Measurements from ENCODE around the gene AXIN2.

AXIN2 gene

DNA sequence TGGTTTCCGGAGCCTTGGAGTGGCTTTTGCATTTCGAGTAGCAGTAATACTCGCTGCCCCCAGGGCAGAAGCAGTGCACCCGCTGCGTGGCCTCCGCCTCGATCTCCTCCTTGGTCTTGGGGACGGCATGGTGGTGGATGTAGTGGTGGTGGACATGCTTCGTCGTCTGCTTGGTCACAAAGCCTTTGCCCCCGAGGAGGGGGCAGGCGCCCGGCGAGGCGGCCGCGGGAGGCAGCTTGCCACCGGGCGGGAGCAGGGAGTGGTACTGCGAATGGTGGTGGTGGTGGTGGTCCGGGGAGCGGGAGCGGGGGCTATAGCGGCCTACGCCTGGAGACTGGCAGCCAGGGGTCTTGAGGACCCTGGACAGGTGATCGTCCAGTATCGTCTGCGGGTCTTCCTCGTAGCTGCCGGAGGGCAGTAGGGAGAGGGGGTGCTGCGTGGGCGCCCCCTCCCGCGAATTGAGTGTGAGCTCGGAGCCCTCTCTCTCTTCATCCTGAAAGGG, 24.1 kb downstream of the AXIN2 start:
- Histone ChIP-seq H3K27ac (ENCODE audit: insufficient read depth, low read depth, low read length, poor library complexity, severe bottlenecking) (no peak overlapping the region), H3K36me3 (ENCODE audit: control insufficient read depth, insufficient read depth, low read length) (peaks cover 78% of the 10 kb centered on the region), H3K27me3 (ENCODE audit: control insufficient read depth, insufficient read depth, low read length, poor library complexity, severe bottlenecking) (no peaks in the 10 kb centered on the region), H3K9me3 (ENCODE audit: control insufficient read depth, low read length) (no peaks in the 10 kb centered on the region), H3K4me3 (ENCODE audit: insufficient read depth, low read depth, low read length) (no peak overlapping the region), H3K4me1 (ENCODE audit: control insufficient read depth, insufficient read depth, low read length) (peaks cover 66% of the 10 kb centered on the region)
- 96 to 98% methylated on average over 35 of the region's 35 CpGs for WGBS, 2 experiments

GRCh38 chr17:65536573-65537342, 24.7 kb downstream of the AXIN2 start:
- H3K9me3 ChIP-seq (ENCODE audit: control insufficient read depth, low read length) = no peaks in the 10 kb centered on the region
- no peak overlapping the region for H3K27ac ChIP-seq (ENCODE audit: insufficient read depth, low read depth, low read length, poor library complexity, severe bottlenecking)
- H3K4me1 ChIP-seq (ENCODE audit: control insufficient read depth, insufficient read depth, low read length) = peaks cover 66% of the 10 kb centered on the region
- 95 to 96% methylated on average over 35 of the region's 35 CpGs for WGBS, 2 experiments
- H3K4me3 ChIP-seq (ENCODE audit: insufficient read depth, low read depth, low read length) = no peak overlapping the region
- H3K36me3 ChIP-seq (ENCODE audit: control insufficient read depth, insufficient read depth, low read length) = peaks cover 76% of the 10 kb centered on the region
- no peaks in the 10 kb centered on the region for H3K27me3 ChIP-seq (ENCODE audit: control insufficient read depth, insufficient read depth, low read length, poor library complexity, severe bottlenecking)

DNA sequence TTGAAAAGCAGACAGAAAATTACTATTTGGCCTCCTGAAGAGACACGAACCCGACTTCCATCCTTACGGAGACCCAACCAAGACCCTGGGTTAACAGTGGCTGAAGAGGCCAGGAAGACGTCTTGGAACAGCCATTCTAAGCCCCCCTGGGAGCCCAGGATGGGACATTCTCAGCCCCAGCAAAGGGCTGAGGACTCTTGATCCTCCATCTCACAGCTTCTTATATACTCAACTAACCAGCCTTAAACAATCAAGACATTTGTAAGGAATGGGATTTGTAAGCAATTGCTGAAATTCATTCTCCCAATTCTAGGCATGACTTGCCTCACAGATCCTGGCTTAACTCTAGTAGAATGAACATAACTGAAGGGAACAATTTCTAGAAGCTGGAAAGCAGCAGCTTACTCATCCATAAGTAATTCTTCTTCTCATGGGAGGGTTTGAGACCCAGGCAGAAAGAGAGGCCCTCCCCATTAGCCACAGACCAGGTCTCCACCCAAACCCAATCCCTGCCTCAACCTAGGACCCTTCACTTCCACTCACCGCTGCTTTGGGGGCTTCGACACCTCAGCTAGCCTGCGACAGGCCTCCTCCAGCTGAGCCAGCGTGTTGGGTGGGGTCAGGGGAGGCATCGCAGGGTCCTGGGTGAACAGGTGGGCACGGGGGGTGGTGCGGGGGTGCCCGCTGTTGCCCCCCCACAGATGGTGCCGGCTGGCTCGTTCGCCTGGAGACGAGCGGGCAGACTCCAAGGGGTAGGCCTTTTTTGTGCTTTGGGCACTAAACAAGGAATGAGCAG, 25.5 kb downstream of the AXIN2 start:
- H3K4me3 ChIP-seq (ENCODE audit: insufficient read depth, low read depth, low read length) = no peak overlapping the region
- H3K36me3 ChIP-seq (ENCODE audit: control insufficient read depth, insufficient read depth, low read length) = peaks cover 68% of the 10 kb centered on the region
- H3K27me3 ChIP-seq (ENCODE audit: control insufficient read depth, insufficient read depth, low read length, poor library complexity, severe bottlenecking) = no peaks in the 10 kb centered on the region
- 96 to 97% methylated on average over 17 of the region's 17 CpGs for WGBS, 2 experiments
- no peaks in the 10 kb centered on the region for H3K9me3 ChIP-seq (ENCODE audit: control insufficient read depth, low read length)
- H3K27ac ChIP-seq (ENCODE audit: insufficient read depth, low read depth, low read length, poor library complexity, severe bottlenecking) = no peak overlapping the region
- peaks cover 67% of the 10 kb centered on the region for H3K4me1 ChIP-seq (ENCODE audit: control insufficient read depth, insufficient read depth, low read length)

DNA sequence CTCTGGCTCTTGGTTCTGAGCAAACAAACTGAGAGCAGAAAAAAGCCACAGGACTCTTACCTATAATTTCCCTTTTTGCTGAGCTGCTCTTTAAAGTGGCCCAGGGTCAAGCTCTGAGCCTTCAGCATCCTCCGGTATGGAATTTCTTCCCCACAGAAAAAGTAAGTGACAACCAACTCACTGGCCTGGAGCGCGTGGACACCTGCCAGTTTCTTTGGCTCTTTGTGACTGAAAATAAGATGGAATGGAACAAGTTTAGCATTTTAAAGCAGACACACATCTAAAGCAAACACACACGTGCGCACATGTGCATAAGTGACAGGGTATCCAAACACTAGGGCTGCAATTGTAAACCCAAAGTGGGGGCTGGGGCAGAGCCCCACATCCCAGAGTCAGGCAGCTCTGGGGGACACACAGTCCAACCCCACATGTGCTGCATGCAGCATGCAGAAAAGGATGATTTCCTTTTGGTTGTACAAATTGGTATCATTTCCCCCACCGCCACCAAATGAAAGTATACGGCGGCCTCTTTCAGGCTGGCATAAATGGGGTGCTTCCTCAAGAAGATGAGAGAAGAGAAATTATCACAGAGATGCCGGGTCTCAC, 27.5 kb downstream of the AXIN2 start:
- WGBS, 2 experiments = 95 to 96% methylated on average over 9 of the region's 9 CpGs
- Histone ChIP-seq H3K4me1 (ENCODE audit: control insufficient read depth, insufficient read depth, low read length) (peaks cover 58% of the 10 kb centered on the region), H3K4me3 (ENCODE audit: insufficient read depth, low read depth, low read length) (no peak overlapping the region), H3K27me3 (ENCODE audit: control insufficient read depth, insufficient read depth, low read length, poor library complexity, severe bottlenecking) (no peaks in the 10 kb centered on the region), H3K27ac (ENCODE audit: insufficient read depth, low read depth, low read length, poor library complexity, severe bottlenecking) (no peak overlapping the region), H3K9me3 (ENCODE audit: control insufficient read depth, low read length) (no peaks in the 10 kb centered on the region), H3K36me3 (ENCODE audit: control insufficient read depth, insufficient read depth, low read length) (peaks cover 76% of the 10 kb centered on the region)

DNA sequence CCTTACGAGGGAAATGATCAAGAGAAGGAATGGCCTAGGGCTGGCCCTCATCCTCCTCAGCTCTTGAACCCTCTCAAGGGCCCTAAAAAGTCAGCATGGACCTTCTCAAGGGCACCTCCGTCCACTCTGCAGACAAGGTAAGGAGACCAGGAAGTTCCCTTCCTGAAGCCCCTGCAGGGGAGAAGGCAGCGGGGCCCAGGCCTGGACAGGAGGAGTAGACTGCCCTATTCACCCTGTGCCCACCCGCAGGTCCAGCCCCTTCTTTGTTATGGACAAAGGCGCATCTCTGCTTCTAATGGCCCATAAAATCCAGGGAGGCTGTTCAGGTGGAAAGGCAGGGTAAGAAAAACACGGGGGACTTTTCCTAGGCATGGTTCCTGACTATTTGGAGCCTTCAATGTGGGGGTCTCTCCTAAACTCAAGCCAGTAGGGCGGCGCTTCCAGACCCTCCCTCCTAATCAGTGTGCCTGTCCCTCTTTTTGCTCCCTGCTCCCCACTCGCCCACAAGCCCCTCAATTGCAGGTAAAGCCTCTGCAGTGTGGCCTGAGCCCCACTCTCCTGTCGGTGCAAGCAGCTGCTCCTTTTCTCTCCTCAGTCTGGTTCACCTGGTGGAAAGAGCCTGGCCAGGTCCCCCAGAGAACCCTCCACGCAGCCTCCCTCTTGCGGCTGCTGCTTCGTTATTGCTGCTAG, 28.2 kb downstream of the AXIN2 start:
- no peaks in the 10 kb centered on the region for H3K27me3 ChIP-seq (ENCODE audit: control insufficient read depth, insufficient read depth, low read length, poor library complexity, severe bottlenecking)
- H3K9me3 ChIP-seq (ENCODE audit: control insufficient read depth, low read length) = no peaks in the 10 kb centered on the region
- no peak overlapping the region for H3K27ac ChIP-seq (ENCODE audit: insufficient read depth, low read depth, low read length, poor library complexity, severe bottlenecking)
- WGBS, 2 experiments = 82 to 84% methylated on average over 13 of the region's 13 CpGs
- peaks cover 74% of the 10 kb centered on the region for H3K36me3 ChIP-seq (ENCODE audit: control insufficient read depth, insufficient read depth, low read length)
- H3K4me3 ChIP-seq (ENCODE audit: insufficient read depth, low read depth, low read length) = no peak overlapping the region
- peaks cover 56% of the 10 kb centered on the region for H3K4me1 ChIP-seq (ENCODE audit: control insufficient read depth, insufficient read depth, low read length)

GRCh38 chr17:65532101-65532890, 29.2 kb downstream of the AXIN2 start:
- Histone ChIP-seq H3K36me3 (ENCODE audit: control insufficient read depth, insufficient read depth, low read length) (peaks cover 65% of the 10 kb centered on the region), H3K4me3 (ENCODE audit: insufficient read depth, low read depth, low read length) (no peak overlapping the region), H3K27ac (ENCODE audit: insufficient read depth, low read depth, low read length, poor library complexity, severe bottlenecking) (peak overlapping the region; percentile 77), H3K4me1 (ENCODE audit: control insufficient read depth, insufficient read depth, low read length) (peaks cover 53% of the 10 kb centered on the region), H3K27me3 (ENCODE audit: control insufficient read depth, insufficient read depth, low read length, poor library complexity, severe bottlenecking) (no peaks in the 10 kb centered on the region), H3K9me3 (ENCODE audit: control insufficient read depth, low read length) (no peaks in the 10 kb centered on the region)
- 84 to 87% methylated on average over 9 of the region's 9 CpGs for WGBS, 2 experiments

DNA sequence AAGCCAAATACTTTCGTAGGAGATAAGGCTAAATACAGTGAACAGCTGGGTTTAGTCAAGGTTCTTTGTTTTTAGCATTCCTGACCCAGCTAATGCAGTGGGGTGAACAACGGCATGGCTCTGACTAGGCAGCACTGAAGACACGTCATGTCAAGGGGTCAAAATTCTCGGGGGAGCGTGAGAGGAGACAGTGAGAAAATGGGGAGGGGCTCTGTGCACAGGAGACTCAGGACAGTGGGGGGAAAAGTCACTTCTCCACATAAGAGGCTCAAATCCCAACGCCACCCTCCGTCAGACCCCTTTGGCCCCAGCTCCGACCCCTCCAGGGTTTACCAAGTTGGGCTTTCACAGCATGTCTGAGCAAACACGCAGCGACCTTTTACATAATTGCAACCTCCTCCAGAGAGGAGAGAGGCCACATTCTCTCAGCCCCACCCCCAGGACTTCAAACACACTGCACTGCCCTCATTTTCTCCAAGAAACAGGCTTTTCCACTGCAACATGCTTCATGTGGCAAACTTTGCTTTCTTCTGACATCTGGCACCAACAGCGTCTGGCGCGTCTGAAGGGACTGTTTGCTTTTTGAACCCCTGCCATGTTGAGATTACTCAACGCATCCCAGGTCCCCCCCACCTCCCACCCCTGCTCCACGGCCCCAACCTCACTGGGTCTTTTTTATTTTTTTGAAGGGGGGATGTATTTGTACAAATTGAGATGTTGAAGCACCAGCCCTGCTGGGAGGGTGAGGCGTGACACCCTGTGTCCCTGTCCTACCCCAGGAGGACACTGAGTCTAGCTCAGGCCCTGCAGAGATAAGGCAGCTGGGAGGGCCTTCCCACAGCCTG, 30.0 kb downstream of the AXIN2 start:
- peak overlapping the region; percentile 77 for H3K27ac ChIP-seq (ENCODE audit: insufficient read depth, low read depth, low read length, poor library complexity, severe bottlenecking)
- H3K4me3 ChIP-seq (ENCODE audit: insufficient read depth, low read depth, low read length) = no peak overlapping the region
- no peaks in the 10 kb centered on the region for H3K27me3 ChIP-seq (ENCODE audit: control insufficient read depth, insufficient read depth, low read length, poor library complexity, severe bottlenecking)
- peaks cover 57% of the 10 kb centered on the region for H3K36me3 ChIP-seq (ENCODE audit: control insufficient read depth, insufficient read depth, low read length)
- no peaks in the 10 kb centered on the region for H3K9me3 ChIP-seq (ENCODE audit: control insufficient read depth, low read length)
- H3K4me1 ChIP-seq (ENCODE audit: control insufficient read depth, insufficient read depth, low read length) = peaks cover 47% of the 10 kb centered on the region
- WGBS, 2 experiments = 22 to 26% methylated on average over 15 to 16 of the region's 16 CpGs

GRCh38 chr17:65530523-65531255, 30.8 kb downstream of the AXIN2 start:
- H3K36me3 ChIP-seq (ENCODE audit: control insufficient read depth, insufficient read depth, low read length) = peaks cover 49% of the 10 kb centered on the region
- H3K27ac ChIP-seq (ENCODE audit: insufficient read depth, low read depth, low read length, poor library complexity, severe bottlenecking) = peak overlapping the region; percentile 77
- H3K9me3 ChIP-seq (ENCODE audit: control insufficient read depth, low read length) = no peaks in the 10 kb centered on the region
- WGBS, 2 experiments = 50 to 56% methylated on average over 10 of the region's 10 CpGs
- H3K4me3 ChIP-seq (ENCODE audit: insufficient read depth, low read depth, low read length) = no peak overlapping the region
- no peaks in the 10 kb centered on the region for H3K27me3 ChIP-seq (ENCODE audit: control insufficient read depth, insufficient read depth, low read length, poor library complexity, severe bottlenecking)
- peaks cover 42% of the 10 kb centered on the region for H3K4me1 ChIP-seq (ENCODE audit: control insufficient read depth, insufficient read depth, low read length)
